GM23338 (cell line): ENCODE results near the gene VARS2. TPM values are rescaled to one million over a fixed set of nuclear protein-coding genes. Genes with fewer than 3 reads are reported as not detected.

Experiments used
- ATAC-seq: fragments of 200-7000 bp; cut with Tn5 transposase; 3 replicates; pipeline ENCODE4 v1.9.1; 2020
- DNase-seq: peaks from one replicate; pipeline ENCODE4 v3.0.0-alpha.2; 2015; ENCODE audit warnings: low spot score
- H2AFZ ChIP-seq: fragments of 200-600 bp; sonication (generic); 2 replicates; pipeline ENCODE4 v1.8.0; 2016; ENCODE audit warnings: antibody characterized with exemption, mild to moderate bottlenecking, moderate library complexity
- H3F3A ChIP-seq: fragments of 200-600 bp; sonication (generic); replicated peaks from 2 replicates; pipeline ENCODE4 v1.8.0; 2017; ENCODE audit warnings: antibody characterized with exemption, mixed run types, low read depth
- H3K27ac ChIP-seq: fragments of 200-600 bp; sonication (generic); 2 replicates; pipeline ENCODE4 v1.6.1; 2016; ENCODE audit warnings: low read depth
- H3K27me3 ChIP-seq: fragments of 200-600 bp; sonication (generic); 2 replicates; pipeline ENCODE4 v1.8.0; 2016; ENCODE audit warnings: mild to moderate bottlenecking, mixed run types, moderate library complexity; ENCODE audit not compliant: insufficient read depth
- H3K36me3 ChIP-seq: fragments of 200-600 bp; sonication (generic); 2 replicates; pipeline ENCODE4 v1.8.0; 2016; ENCODE audit warnings: mild to moderate bottlenecking; ENCODE audit not compliant: insufficient read depth
- H3K4me1 ChIP-seq: fragments of 200-600 bp; sonication (generic); 2 replicates; pipeline ENCODE4 v1.8.0; 2016; ENCODE audit warnings: mild to moderate bottlenecking, moderate library complexity; ENCODE audit not compliant: insufficient read depth
- H3K4me2 ChIP-seq: fragments of 200-600 bp; sonication (generic); 2 replicates; pipeline ENCODE4 v1.7.1; 2017; ENCODE audit warnings: mixed run types
- H3K4me3 ChIP-seq: fragments of 200-600 bp; sonication (generic); 2 replicates; pipeline ENCODE4 v1.6.1; 2016; ENCODE audit warnings: mixed run types
- H3K79me2 ChIP-seq: fragments of 200-600 bp; sonication (generic); replicated peaks from 2 replicates; pipeline ENCODE4 v1.8.0; 2017; ENCODE audit warnings: mild to moderate bottlenecking; ENCODE audit not compliant: insufficient read depth
- H3K9me2 ChIP-seq: fragments of 200-600 bp; sonication (generic); 2 replicates; pipeline ENCODE4 v1.8.0; 2017; ENCODE audit not compliant: insufficient read depth
- H4K20me1 ChIP-seq: fragments of 200-600 bp; sonication (generic); replicated peaks from 2 replicates; pipeline ENCODE4 v1.8.0; 2017; ENCODE audit warnings: mild to moderate bottlenecking; ENCODE audit not compliant: insufficient read depth
- H3K27ac Mint-ChIP-seq: 2 replicates; pipeline ENCODE4 v1.8.0; 2020; ENCODE audit warnings: inconsistent platforms, mild to moderate bottlenecking, moderate library complexity, mixed read lengths
- H3K27me3 Mint-ChIP-seq: 3 replicates; pipeline ENCODE4 v1.8.0; 2022; ENCODE audit warnings: low read depth, mild to moderate bottlenecking, moderate library complexity, mixed read lengths, inconsistent platforms; ENCODE audit not compliant: insufficient read depth, poor library complexity
- H3K36me3 Mint-ChIP-seq: 3 replicates; pipeline ENCODE4 v1.8.0; 2021; ENCODE audit warnings: low read depth, mild to moderate bottlenecking, inconsistent platforms, moderate library complexity, mixed read lengths
- H3K4me1 Mint-ChIP-seq: 3 replicates; pipeline ENCODE4 v1.8.0; 2020; ENCODE audit warnings: mild to moderate bottlenecking, inconsistent platforms, mixed read lengths
- H3K4me3 Mint-ChIP-seq: 3 replicates; pipeline ENCODE4 v1.8.0; 2021; ENCODE audit warnings: moderate library complexity, mild to moderate bottlenecking, inconsistent platforms, mixed read lengths
- H3K9me3 Mint-ChIP-seq: 3 replicates; pipeline ENCODE4 v1.8.0; 2020; ENCODE audit warnings: moderate library complexity, mild to moderate bottlenecking, inconsistent platforms, mixed read lengths
- CREB1 ChIP-seq: fragments of 250-450 bp; sonication (Bioruptor Pico); IDR thresholded peaks from 2 replicates; pipeline ENCODE4 v1.5.0; 2020; ENCODE audit warnings: low read depth, mild to moderate bottlenecking, moderate library complexity
- CTCF ChIP-seq, 2 experiments: fragments of 200-600 bp in 1 of 2; sonication (generic) in 1 of 2; conservative IDR thresholded peaks; 2 replicates each; pipeline versions ENCODE4 v1.5.1 to v1.6.1; 2016 to 2017; ENCODE audit warnings: antibody characterized with exemption in 2 of 2, low read depth in 2 of 2, mild to moderate bottlenecking in 2 of 2, moderate library complexity in 1 of 2
- ETS1 ChIP-seq: IDR thresholded peaks from 2 replicates; pipeline ENCODE4 v1.6.1; 2016; ENCODE audit warnings: antibody characterized with exemption
- EZH2 ChIP-seq: fragments of 200-600 bp; sonication (generic); IDR thresholded peaks from one replicate; pipeline ENCODE4 v1.8.0; 2017; ENCODE audit warnings: antibody characterized with exemption, mild to moderate bottlenecking, low read depth; ENCODE audit not compliant: unreplicated experiment
- EZH2phosphoT487 ChIP-seq: fragments of 200-600 bp; sonication (generic); IDR thresholded peaks from one replicate; pipeline ENCODE4 v1.8.1; 2018; ENCODE audit warnings: antibody characterized with exemption; ENCODE audit not compliant: unreplicated experiment
- JUNB ChIP-seq: IDR thresholded peaks from one replicate; pipeline ENCODE4 v1.6.1; 2016; ENCODE audit warnings: antibody characterized with exemption; ENCODE audit not compliant: unreplicated experiment
- NANOG ChIP-seq: IDR thresholded peaks from 2 replicates; pipeline ENCODE4 v1.6.1; 2016; ENCODE audit warnings: antibody characterized with exemption, borderline replicate concordance
- POLR2AphosphoS5 ChIP-seq: IDR thresholded peaks from 2 replicates; pipeline ENCODE4 v1.6.1; 2016; ENCODE audit warnings: antibody characterized with exemption, low read depth
- REST ChIP-seq: IDR thresholded peaks from one replicate; pipeline ENCODE4 v1.6.1; 2018; ENCODE audit warnings: antibody characterized with exemption; ENCODE audit not compliant: unreplicated experiment
- STAT1 ChIP-seq: IDR thresholded peaks from one replicate; pipeline ENCODE4 v1.6.1; 2016; ENCODE audit warnings: antibody characterized with exemption; ENCODE audit not compliant: unreplicated experiment
- ZNF114 ChIP-seq: fragments of 250-450 bp; sonication (Bioruptor Pico); IDR thresholded peaks from 2 replicates; pipeline ENCODE4 v1.5.0; 2020; ENCODE audit warnings: mild to moderate bottlenecking, moderate library complexity
- ZNF331 ChIP-seq: fragments of 250-450 bp; sonication (Bioruptor Pico); IDR thresholded peaks from 2 replicates; pipeline ENCODE4 v1.5.0; 2020; ENCODE audit warnings: low read depth, mild to moderate bottlenecking, moderate library complexity
- ZNF462 ChIP-seq: fragments of 250-450 bp; sonication (Bioruptor Pico); IDR thresholded peaks from 2 replicates; pipeline ENCODE4 v1.5.0; 2020; ENCODE audit warnings: mild to moderate bottlenecking, moderate library complexity
- polyA plus RNA-seq: library from polyadenylated mRNA; unstranded; fragments of >200 nt; fragmentation: Nextera tagmentation; extraction: Ambion mirVana; gene quantifications from 2 replicates; pipeline ENCODE4 v1.2.1, GENCODE V29; 2016
- total RNA-seq: library from RNA; depleted of rRNA; stranded (reverse); fragments of >200 nt; shearing (Covaris generic); gene quantifications from 2 replicates; pipeline ENCODE4 v1.2.3, GENCODE V29; 2014

Gene VARS2
- total and polyA plus RNA-seq, 2 experiments from 2014 or later, result 13.7 to 36.4 TPM

GRCh38 chr6:30887901-30888815, 25.9 kb upstream of the VARS2 start:
- Mint-ChIP-seq H3K4me3 (no peak overlapping the region; the same call in 2 of the 3 replicates), H3K4me1 (peaks cover 55% of the 10 kb centered on the region), H3K36me3 (peaks cover 44% of the 10 kb centered on the region), H3K27me3 (peaks cover 16% of the 10 kb centered on the region), H3K9me3 (no peaks in the 10 kb centered on the region), H3K27ac (0 out of 2 replicates have a peak overlapping the region, but pooled peaks have one; percentile 26)
- no peak for DNase-seq
- ATAC-seq, result no peak
- no peaks in the 10 kb centered on the region for H3K27me3 ChIP-seq
- H3K4me3 ChIP-seq, result no peak overlapping the region
- no peaks in the 10 kb centered on the region for H3K9me2 ChIP-seq
- no peak overlapping the region for H2AFZ ChIP-seq
- H3K36me3 ChIP-seq, result no peaks in the 10 kb centered on the region; the same call in none of the 2 replicates
- H3K27ac ChIP-seq, result no peak overlapping the region; the same call in 1 of the 2 replicates
- H4K20me1 ChIP-seq, result peaks cover 14% of the 10 kb centered on the region
- no peak for TF ChIP-seq ETS1
- no peak for TF ChIP-seq CREB1
- no peak for TF ChIP-seq STAT1
- TF ChIP-seq ZNF462 (CRISPR knock-in tag), result no peak
- no peak for TF ChIP-seq POLR2AphosphoS5
- no peak for TF ChIP-seq ZNF114
- TF ChIP-seq ZNF331 (CRISPR knock-in tag), result no peak
- no peak for TF ChIP-seq NANOG
- no peak for TF ChIP-seq REST
- no peak for TF ChIP-seq CTCF (conservative IDR thresholded peaks at IDR 0.05; ENCODE audit: low read depth in 2 of 2)
- no peak for TF ChIP-seq EZH2
- TF ChIP-seq JUNB, result no peak
- no peak for TF ChIP-seq EZH2phosphoT487
- no peak overlapping the region for H3K4me2 ChIP-seq
- H3F3A ChIP-seq, result peaks cover 12% of the 10 kb centered on the region; the same call in 1 of the 2 replicates
- peaks cover 28% of the 10 kb centered on the region for H3K4me1 ChIP-seq
- H3K79me2 ChIP-seq, result peaks cover 56% of the 10 kb centered on the region
